Subcutaneous abdominal adipose tissue (tissue), 5 donors: Measurements from ENCODE around the gene FAM186B.

Experiments used
- H3K27ac ChIP-seq: one replicate; pipeline ENCODE4 v1.7.0; 2013; ENCODE audit warnings: low read depth, mild to moderate bottlenecking, inconsistent platforms, low read length, moderate library complexity
- H3K27me3 ChIP-seq, 5 donors: one replicate each; pipeline ENCODE4 v1.7.0; 2013; ENCODE audit warnings: low read length in 5 of 5, inconsistent platforms in 1 of 5; ENCODE audit not compliant: control insufficient read depth in 5 of 5, insufficient read depth in 4 of 5
- H3K36me3 ChIP-seq, 5 donors: one replicate each; pipeline ENCODE4 v1.7.0; 2013; ENCODE audit warnings: low read length in 5 of 5; ENCODE audit not compliant: control insufficient read depth in 5 of 5, insufficient read depth in 5 of 5
- H3K4me1 ChIP-seq, 5 donors: one replicate each; pipeline ENCODE4 v1.7.0; 2013; ENCODE audit warnings: low read length in 5 of 5, mild to moderate bottlenecking in 3 of 5, moderate library complexity in 1 of 5; ENCODE audit not compliant: control insufficient read depth in 5 of 5, insufficient read depth in 5 of 5
- H3K4me3 ChIP-seq, 5 donors: one replicate each; pipeline ENCODE4 v1.7.0; 2013; ENCODE audit warnings: low read length in 5 of 5, low read depth in 1 of 5
- H3K9ac ChIP-seq, 5 donors: one replicate each; pipeline ENCODE4 v1.7.0; 2013; ENCODE audit warnings: low read length in 5 of 5, mild to moderate bottlenecking in 4 of 5, moderate library complexity in 3 of 5
- H3K9me3 ChIP-seq, 5 donors: one replicate each; pipeline ENCODE4 v1.7.0; 2013; ENCODE audit warnings: low read length in 5 of 5; ENCODE audit not compliant: control insufficient read depth in 5 of 5
- donor health status: healthy.
- donor health status: healthy.
- donor health status: healthy.
- donor health status: healthy.
- donor health status: healthy.

The FAM186B gene

DNA sequence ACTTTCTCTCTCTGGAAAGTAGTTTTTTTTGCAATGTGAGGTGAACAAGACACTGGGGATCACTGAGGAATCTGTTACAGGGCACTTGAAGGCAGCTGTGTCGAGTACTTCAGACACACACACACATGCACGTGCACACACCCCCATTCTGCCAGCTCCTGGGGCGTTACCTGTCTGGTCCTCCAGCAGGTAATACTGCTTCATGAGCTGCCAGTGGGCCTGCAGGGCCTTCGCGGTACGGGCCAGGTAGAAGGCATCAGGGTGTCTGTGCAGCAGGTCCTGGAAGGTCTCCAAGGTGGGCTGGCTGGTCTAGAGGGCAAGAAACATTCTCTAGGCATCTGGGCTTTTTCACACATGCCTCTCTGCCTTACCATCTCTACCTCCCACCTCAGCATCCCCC is 42.6 kb downstream of the FAM186B start:
- H3K27ac ChIP-seq: no peak overlapping the region
- peaks cover 1 to 15% (median 15%) of the 10 kb centered on the region in 5 donors for H3K4me1 ChIP-seq
- no peaks in the 10 kb centered on the region for H3K27me3 ChIP-seq
- H3K36me3 ChIP-seq: peaks cover 4 to 80% (median 73%) of the 10 kb centered on the region in 5 donors
- no peak overlapping the region for H3K4me3 ChIP-seq
- H3K9me3 ChIP-seq: no peaks in the 10 kb centered on the region
- no peak overlapping the region for H3K9ac ChIP-seq

DNA sequence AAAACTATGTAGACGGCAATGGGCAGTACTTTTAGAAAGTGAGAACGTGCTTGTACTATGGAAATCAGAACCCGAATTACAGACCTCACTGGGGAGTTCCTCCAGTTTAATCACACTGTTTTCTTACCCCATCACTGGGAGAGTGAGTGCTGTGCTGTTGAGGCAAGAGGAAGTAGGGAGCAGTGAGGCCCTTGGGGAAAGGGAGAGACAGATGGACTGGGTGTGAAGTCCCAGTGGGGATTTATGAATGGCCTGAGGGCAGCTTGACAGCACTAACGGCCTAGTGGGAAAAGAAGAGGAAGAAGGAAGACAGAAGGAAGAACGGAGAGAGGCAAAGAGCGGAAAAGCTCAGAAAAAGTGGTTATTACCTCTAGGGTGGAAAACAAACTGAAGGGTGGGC is 43.2 kb downstream of the FAM186B start:
- H3K9ac ChIP-seq: no peak overlapping the region
- no peaks in the 10 kb centered on the region for H3K9me3 ChIP-seq
- H3K4me1 ChIP-seq: peaks cover 0 to 11% (median 11%) of the 10 kb centered on the region in 5 donors
- no peak overlapping the region for H3K4me3 ChIP-seq
- H3K27ac ChIP-seq: no peak overlapping the region
- H3K27me3 ChIP-seq: no peaks in the 10 kb centered on the region
- H3K36me3 ChIP-seq: peaks cover 4 to 86% (median 79%) of the 10 kb centered on the region in 5 donors

DNA sequence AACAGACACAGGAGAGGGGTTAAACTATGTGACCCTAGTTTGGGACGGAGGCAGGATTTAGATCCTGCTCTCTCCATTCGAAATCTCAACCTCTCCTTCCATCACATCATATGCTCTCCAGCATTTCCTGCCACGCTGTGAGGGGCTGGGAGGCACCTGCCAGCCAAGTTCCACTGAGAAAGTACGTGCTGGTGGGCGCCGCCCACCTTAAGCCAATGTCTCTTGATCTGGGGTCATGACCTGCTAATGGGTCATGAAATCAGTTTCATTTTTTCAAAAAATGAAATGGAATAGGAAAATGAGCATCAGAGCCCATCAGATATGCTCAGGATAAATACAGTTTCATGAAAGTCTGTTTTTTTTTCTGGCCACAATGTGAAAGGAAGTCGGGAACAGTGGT is 44.7 kb downstream of the FAM186B start:
- Histone ChIP-seq H3K4me1 (no peaks in the 10 kb centered on the region), H3K9ac (no peak overlapping the region), H3K36me3 (peaks cover 4 to 98% (median 93%) of the 10 kb centered on the region in 5 donors), H3K27ac (no peak overlapping the region), H3K9me3 (no peaks in the 10 kb centered on the region), H3K27me3 (no peaks in the 10 kb centered on the region), H3K4me3 (no peak overlapping the region)

DNA sequence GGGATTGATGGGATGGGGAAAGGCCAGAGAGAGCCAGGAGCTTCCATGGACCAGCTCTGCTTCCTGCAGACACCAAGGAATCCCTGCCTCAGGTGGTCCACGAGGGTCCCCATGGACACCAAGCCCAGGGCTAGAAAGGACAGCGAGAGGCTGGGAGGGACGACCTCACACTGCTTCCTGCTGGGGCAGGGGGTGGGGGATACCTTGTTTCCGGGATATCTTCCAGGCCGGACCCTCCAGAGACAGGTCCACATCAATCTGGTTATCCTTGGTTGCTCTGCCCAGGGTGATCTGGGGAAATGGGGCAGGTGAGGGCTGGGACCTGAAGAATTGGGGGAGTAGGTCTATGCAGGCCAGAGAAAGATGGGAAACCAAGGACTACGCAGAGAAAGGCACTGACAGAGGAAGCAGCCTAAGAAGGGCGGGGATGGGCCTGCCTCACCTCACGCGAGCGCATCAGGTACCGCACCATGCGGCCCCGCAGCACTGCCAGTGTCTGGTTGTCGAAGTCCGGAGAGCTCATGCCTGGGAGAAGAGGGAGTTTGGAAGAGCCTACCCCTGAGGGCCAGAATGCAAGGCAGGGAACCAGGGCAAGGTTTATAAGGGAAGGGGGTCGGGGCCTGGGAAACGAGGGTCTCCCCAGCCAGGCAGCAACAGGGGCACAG is 46.3 kb downstream of the FAM186B start:
- no peak overlapping the region for H3K27ac ChIP-seq
- H3K4me1 ChIP-seq: no peaks in the 10 kb centered on the region
- H3K36me3 ChIP-seq: peaks cover 4 to 86% (median 80%) of the 10 kb centered on the region in 5 donors
- no peak overlapping the region for H3K4me3 ChIP-seq
- H3K9ac ChIP-seq: no peak overlapping the region
- H3K27me3 ChIP-seq: no peaks in the 10 kb centered on the region
- H3K9me3 ChIP-seq: no peaks in the 10 kb centered on the region

DNA sequence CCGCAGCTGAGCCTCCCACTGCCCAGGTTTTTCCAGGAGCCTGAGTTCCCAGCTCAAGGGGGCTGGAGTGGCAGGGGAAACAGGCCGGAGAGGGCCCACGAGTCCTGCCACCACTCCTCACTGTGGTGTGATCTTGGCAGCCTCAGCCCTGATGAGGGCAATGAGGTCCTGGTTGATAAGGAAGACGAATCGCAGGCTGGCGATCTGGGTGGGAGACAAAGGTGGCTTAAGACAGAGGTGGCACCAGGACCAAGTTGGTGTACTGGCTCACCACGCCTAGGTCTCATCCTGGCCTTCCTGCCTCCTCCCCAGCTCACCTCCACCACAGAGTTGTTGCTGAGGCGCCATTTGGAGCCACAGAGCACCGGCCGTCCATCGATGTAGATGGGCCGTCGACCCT is 46.9 kb downstream of the FAM186B start:
- Histone ChIP-seq H3K27me3 (no peaks in the 10 kb centered on the region), H3K4me3 (no peak overlapping the region), H3K36me3 (peaks cover 4 to 80% (median 74%) of the 10 kb centered on the region in 5 donors), H3K27ac (no peak overlapping the region), H3K9ac (no peak overlapping the region), H3K4me1 (no peaks in the 10 kb centered on the region), H3K9me3 (no peaks in the 10 kb centered on the region)

DNA sequence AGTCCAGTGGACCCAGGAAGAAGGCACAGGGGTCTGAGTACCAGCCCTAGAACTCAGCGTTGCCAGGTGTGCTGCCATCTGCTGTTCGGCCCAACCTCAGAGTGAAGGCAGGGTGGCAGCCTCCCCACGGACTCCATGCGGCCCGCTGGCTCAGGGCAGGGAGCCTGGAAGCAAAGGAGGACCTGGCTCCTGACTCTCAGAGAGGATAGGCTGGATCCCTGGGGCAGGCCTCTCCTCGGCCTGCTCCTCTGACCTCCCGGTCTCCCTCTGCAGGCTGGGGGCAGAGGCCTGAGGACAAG is 47.6 kb downstream of the FAM186B start:
- no peak overlapping the region for H3K27ac ChIP-seq
- no peaks in the 10 kb centered on the region for H3K9me3 ChIP-seq
- H3K27me3 ChIP-seq: no peaks in the 10 kb centered on the region
- no peak overlapping the region for H3K4me3 ChIP-seq
- peaks cover 4 to 74% (median 68%) of the 10 kb centered on the region in 5 donors for H3K36me3 ChIP-seq
- H3K9ac ChIP-seq: no peak overlapping the region
- H3K4me1 ChIP-seq: no peaks in the 10 kb centered on the region

DNA sequence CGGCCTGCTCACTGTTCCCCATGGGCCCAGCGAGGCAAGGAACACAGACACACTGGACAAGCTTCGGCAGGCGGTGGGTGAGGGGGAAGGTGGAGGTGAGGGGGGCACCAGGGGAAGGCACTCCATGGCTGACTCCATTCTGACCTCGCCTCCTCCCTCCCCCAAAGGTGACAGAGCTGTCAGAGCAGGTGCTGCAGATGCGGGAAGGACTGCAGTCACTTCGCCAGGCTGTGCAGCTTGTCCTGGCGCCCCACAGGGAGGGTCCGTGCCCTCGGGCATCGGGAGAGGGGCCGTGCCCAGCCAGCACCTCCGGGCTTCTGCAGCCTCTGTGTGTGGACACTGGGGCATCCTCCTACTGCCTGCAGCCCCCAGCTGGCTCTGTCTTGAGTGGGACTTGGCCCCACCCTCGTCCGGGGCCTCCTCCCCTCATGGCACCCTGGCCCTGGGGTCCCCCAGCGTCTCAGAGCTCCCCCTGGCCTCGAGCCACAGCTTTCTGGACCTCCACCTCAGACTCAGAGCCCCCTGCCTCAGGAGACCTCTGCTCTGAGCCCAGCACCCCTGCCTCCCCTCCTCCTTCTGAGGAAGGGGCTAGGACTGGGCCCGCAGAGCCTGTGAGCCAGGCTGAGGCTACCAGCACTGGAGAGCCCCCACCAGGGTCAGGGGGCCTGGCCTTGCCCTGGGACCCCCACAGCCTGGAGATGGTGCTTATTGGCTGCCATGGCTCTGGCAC is 48.1 kb downstream of the FAM186B start:
- no peak overlapping the region for H3K9ac ChIP-seq
- no peaks in the 10 kb centered on the region for H3K9me3 ChIP-seq
- H3K4me1 ChIP-seq: peaks cover 0 to 2% (median 0%) of the 10 kb centered on the region in 5 donors
- no peak overlapping the region for H3K27ac ChIP-seq
- no peaks in the 10 kb centered on the region for H3K27me3 ChIP-seq
- H3K36me3 ChIP-seq: peaks cover 0 to 68% (median 62%) of the 10 kb centered on the region in 5 donors
- no peak overlapping the region for H3K4me3 ChIP-seq

DNA sequence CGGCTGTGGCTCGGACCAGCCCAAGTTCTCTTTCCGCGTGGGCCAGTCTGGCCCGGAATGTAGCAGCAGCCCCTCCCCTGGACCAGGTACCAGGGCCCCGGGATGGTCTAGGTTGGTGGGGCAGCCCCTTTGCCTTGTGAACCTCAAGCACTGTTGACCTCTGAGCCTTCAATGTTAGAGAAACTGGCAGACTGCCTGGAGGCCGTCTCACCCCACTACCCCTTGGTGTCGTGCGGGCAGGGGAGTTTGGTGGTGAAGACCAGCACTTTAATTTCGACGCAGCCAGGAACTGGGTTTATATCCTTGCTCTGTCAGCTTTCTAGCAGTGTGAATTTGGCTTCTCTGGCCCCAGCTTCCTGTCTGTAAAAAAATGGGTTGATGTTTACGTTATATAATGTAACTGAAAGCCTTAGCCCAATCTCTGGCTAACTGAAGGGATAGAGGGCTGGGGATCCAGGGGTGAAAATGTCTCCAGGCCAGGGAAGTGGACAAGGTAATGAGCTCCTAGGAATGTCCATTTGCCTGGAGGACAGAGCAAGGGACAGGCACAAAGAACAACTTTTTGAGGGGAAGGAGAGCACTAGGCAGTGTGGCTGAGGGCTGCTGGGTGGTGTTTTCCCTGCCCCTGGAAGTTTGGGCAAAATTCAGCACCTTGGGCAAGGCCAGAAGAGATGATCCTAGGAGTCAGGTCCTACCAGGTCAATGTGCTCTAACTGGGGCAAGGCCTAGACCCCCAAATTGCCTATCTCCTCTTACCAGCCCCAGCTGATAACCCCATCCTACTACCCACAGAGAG is 48.9 kb downstream of the FAM186B start:
- Histone ChIP-seq H3K36me3 (peaks cover 0 to 61% (median 55%) of the 10 kb centered on the region in 5 donors), H3K4me1 (peaks cover 0 to 10% (median 0%) of the 10 kb centered on the region in 5 donors), H3K27ac (no peak overlapping the region), H3K4me3 (no peak overlapping the region), H3K27me3 (no peaks in the 10 kb centered on the region), H3K9me3 (no peaks in the 10 kb centered on the region), H3K9ac (no peak overlapping the region)

DNA sequence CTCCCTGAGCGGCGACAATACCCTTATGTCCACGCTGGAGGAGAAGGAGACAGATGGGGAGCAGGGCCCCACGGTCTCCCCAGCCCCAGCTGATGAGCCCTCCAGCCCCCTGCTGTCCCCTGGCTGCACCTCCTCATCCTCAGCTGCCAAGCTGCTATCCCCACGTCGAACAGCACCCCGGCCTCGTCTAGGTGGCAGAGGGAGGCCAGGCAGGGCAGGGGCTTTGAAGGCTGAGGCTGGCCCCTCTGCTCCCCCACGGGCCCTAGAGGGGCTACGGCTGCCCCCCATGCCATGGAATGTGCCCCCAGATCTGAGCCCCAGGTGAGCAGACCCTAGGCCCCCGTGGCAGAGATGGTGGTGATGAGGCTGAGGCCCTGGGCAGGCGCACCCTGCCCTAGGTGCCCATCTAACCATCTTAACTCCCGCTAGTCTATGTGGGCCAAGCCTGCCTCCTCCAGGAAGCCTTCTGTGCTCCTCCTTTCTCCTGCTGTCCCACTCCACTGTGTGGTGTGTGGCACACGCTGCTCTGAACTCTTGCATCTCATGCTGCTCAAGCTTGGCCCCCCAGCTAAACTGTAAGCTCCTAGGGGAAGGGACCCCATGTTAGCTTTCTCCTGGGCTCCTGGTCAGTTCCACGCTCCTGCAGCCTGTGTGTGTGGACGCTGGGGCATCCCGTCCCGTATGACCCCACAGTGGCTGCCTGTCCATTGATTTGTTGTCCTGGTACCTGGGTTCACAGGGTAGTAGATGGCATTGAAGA is 49.6 kb downstream of the FAM186B start:
- H3K36me3 ChIP-seq: peaks cover 0 to 53% (median 48%) of the 10 kb centered on the region in 5 donors
- H3K27ac ChIP-seq: no peak overlapping the region

More for the DNA sequence above, 49.6 kb downstream of the FAM186B start:
- Histone ChIP-seq H3K27me3 (no peaks in the 10 kb centered on the region), H3K9ac (no peak overlapping the region), H3K9me3 (no peaks in the 10 kb centered on the region), H3K4me3 (no peak overlapping the region), H3K4me1 (peaks cover 0 to 13% (median 0%) of the 10 kb centered on the region in 5 donors)
